Mesothelial cell of epicardium (in vitro differentiated cells): ENCODE data around the gene NOTCH2. TPM values are rescaled to one million over a fixed set of nuclear protein-coding genes. Genes with fewer than 3 reads are reported as not detected.
"Not testable (repeated sequence)": the region's sequence is repeated elsewhere in the genome, so short reads cannot be mapped to it uniquely, and the experiment has no call there.

Experiments
- DNase-seq, 2 experiments: peaks; one replicate each; pipeline ENCODE4 v3.0.0; 2021; ENCODE audit warnings: low spot score in 2 of 2; ENCODE audit not compliant: unreplicated experiment in 2 of 2
- H3K27ac Mint-ChIP-seq: 2 replicates; pipeline ENCODE4 v1.8.0; 2021; ENCODE audit warnings: mixed read lengths
- H3K27me3 Mint-ChIP-seq: 2 replicates; pipeline ENCODE4 v1.8.0; 2021; ENCODE audit warnings: low read depth, mixed read lengths
- H3K36me3 Mint-ChIP-seq: 2 replicates; pipeline ENCODE4 v1.8.0; 2021; ENCODE audit warnings: mixed read lengths
- H3K4me1 Mint-ChIP-seq: 2 replicates; pipeline ENCODE4 v1.8.0; 2021; ENCODE audit warnings: mixed read lengths
- H3K4me3 Mint-ChIP-seq: 2 replicates; pipeline ENCODE4 v1.8.0; 2021; ENCODE audit warnings: mild to moderate bottlenecking, moderate library complexity, mixed read lengths
- H3K9me3 Mint-ChIP-seq: 2 replicates; pipeline ENCODE4 v1.8.0; 2021; ENCODE audit warnings: mixed read lengths
- CTCF ChIP-seq: fragments of 200-600 bp; sonication (generic); IDR thresholded peaks from one replicate; pipeline ENCODE4 v1.5.0; 2021; ENCODE audit warnings: antibody characterized with exemption; ENCODE audit not compliant: unreplicated experiment
- total RNA-seq: library from RNA; stranded (reverse); gene quantifications from 3 replicates; pipeline ENCODE4 v1.2.1, GENCODE V29; 2021

NOTCH2 gene
- total RNA-seq, 1 donor from 2014 or later: 292 TPM

GRCh38 chr1:119986007-119986497 is 83.4 kb downstream of the NOTCH2 start:
- Mint-ChIP-seq H3K27me3 (no peaks in the 10 kb centered on the region), H3K36me3 (peaks cover 26% of the 10 kb centered on the region), H3K27ac (peak overlapping the region; percentile 87), H3K4me3 (no peak overlapping the region), H3K4me1 (peaks cover 46% of the 10 kb centered on the region), H3K9me3 (peaks cover 7% of the 10 kb centered on the region)
- no peak for DNase-seq
- TF ChIP-seq CTCF: no peak

DNA sequence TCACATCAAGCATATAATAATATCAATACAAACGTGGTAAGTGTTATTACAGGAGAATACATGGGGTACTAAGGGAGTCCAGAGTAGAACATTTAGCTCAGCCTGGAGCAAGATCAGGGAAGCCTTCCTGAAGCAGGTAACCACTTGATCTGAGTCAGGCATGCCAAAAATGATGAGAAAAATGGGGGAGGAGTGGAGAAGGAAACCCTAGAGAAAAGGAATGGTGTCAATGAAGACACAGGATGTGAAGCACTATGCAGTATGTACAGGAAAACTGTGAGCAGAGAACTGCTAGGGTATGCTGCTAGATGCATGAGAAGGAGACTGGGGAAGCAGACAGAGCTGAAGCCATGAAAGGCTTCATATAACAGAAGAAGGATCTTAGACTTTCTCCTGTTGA is 84.7 kb downstream of the NOTCH2 start:
- Mint-ChIP-seq H3K36me3 (peaks cover 26% of the 10 kb centered on the region), H3K27ac (peak overlapping the region; percentile 87), H3K27me3 (no peaks in the 10 kb centered on the region), H3K4me3 (no peak overlapping the region), H3K4me1 (peaks cover 46% of the 10 kb centered on the region), H3K9me3 (peaks cover 7% of the 10 kb centered on the region)
- no peak for DNase-seq
- no peak for TF ChIP-seq CTCF

DNA sequence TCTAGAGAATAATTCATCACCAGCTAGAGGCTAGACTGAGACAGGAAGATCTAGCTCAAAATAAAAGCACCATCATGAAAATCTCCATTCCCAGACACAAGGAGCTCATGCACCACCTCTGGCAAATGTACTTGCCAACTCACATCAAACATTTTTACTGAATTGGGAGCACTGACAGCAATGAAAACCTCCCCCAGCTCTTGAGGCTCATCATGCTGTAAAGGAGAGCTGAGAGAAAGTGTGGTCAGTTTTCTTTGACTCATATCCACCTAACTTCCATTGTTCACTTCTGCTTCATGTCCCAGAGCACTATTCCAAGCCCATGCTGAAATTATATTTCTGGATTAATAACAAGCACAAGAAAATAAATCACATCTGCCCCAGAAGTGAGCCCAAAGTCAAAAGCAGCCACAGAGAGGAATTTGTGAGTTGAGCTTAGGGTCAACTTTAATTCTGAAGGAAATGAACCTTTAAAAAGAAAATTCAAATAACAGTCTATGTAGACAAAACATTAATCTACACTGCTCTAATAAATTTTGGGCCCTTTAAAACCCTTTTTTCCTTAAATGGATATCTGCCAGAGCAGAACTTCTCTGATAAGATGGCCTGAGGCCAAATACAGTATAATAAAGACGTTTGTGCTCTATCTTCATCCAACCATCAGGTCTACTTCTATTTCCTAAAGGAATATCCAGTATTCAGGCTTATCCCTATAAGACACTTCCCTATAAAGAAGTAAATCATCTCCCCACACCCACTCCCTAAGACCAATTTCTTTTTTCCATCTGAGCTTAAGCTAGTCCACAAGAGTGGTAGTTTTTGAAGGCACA is 87.3 kb downstream of the NOTCH2 start:
- Mint-ChIP-seq H3K4me1 (peaks cover 53% of the 10 kb centered on the region), H3K4me3 (no peak overlapping the region), H3K27me3 (no peaks in the 10 kb centered on the region), H3K9me3 (no peaks in the 10 kb centered on the region), H3K36me3 (peaks cover 24% of the 10 kb centered on the region), H3K27ac (no peak overlapping the region)
- no peak for TF ChIP-seq CTCF
- no peak for DNase-seq

GRCh38 chr1:119981496-119981895 is 88.0 kb downstream of the NOTCH2 start:
- TF ChIP-seq CTCF: no peak
- Mint-ChIP-seq H3K27ac (no peak overlapping the region), H3K36me3 (peaks cover 17% of the 10 kb centered on the region), H3K9me3 (no peaks in the 10 kb centered on the region), H3K4me3 (no peak overlapping the region), H3K27me3 (no peaks in the 10 kb centered on the region), H3K4me1 (peaks cover 49% of the 10 kb centered on the region)
- DNase-seq: no peak

DNA sequence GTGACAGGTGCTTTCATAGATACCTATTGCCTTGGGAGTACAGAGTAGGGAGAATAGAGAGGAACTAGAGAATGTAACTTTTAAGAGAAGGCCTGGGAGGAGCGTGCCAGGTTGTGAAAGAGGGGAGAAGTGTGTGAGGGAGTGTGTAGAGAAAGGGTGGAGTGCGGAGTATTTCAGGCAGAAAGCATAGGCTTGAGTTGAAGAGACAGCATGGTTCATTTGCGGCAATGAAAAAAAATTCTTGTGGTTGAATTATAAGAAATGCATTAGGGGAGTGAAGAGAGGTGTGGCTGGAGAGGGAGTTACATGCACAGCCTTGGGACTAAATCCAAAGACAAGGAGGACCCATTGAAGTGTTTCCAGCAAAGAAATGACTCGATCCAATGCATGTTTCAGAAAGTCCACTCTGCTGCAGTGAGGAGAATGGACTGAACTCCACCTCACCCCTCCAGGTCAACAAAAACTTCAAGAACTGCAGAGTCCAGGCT is 91.4 kb downstream of the NOTCH2 start:
- no peak for TF ChIP-seq CTCF
- Mint-ChIP-seq H3K36me3 (peaks cover 15% of the 10 kb centered on the region), H3K9me3 (no peaks in the 10 kb centered on the region), H3K27me3 (no peaks in the 10 kb centered on the region), H3K27ac (peak overlapping the region; percentile 37), H3K4me1 (peaks cover 19% of the 10 kb centered on the region), H3K4me3 (no peak overlapping the region)
- DNase-seq: no peak

DNA sequence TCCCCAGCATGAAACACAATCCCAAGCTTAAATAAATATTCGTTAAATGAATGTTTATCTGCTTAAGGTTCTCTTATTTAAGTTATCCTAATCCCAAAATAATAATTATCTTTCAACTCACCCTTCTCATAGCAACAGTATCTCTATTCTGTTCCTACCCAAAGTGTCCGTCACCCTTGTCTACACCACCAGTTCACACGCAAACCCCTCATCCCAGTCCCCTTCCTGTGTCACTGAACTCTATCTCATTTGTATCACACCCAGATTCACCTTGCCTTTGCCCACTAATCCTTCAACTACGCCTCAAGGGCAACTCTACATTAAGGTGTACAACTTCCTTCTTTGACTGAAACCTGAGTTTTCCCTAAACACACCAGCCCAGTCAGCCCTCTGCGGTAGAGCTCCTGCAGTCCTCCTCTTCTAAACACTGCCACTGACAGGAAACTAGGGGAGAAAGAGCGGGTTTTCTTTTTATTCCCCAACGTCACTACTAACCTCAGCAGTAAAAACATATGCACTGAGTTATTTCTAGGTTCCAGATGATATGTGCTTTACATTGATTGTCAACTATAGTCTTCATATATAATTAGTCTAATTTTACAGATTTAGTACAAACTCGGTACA is 92.2 kb downstream of the NOTCH2 start:
- H3K27ac Mint-ChIP-seq: peak overlapping the region; percentile 2
- H3K36me3 Mint-ChIP-seq: peaks cover 15% of the 10 kb centered on the region
- not testable (repeated sequence) for H3K27me3 Mint-ChIP-seq, DNase-seq, H3K9me3 Mint-ChIP-seq, H3K4me3 Mint-ChIP-seq
- H3K4me1 Mint-ChIP-seq: peaks cover 19% of the 10 kb centered on the region

DNA sequence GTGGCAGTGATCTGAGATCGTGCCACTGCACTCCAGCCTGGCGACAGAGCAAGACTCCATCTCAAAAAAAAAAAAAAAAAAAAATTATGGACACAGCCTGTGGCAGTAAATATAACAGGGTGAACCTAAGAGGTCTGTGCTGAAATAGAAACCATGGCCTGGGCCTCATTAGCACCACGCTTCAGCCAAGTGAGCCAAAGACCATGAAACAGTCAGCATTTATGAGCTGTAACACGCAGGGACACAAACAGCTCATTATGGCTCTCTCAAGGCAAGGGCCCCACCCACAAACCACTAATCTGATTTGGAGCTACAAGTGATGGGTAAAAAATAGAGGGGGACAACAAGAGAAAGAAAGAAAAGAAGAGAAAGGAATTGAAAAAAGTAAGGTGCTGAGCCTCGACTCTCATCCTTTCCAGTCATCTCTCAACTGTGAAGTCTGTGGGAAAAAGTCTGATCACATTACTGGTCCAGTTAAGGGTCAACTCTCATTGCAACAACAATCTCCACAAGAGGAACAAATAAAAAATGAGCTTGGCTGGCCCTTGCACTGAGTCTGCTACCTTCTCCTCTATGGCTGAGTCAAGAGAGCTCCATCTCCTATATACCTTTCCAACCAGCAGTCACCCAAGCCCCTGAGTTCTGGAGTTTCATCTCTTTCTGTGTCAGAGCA is 93.7 kb downstream of the NOTCH2 start:
- H3K4me1 Mint-ChIP-seq: peaks cover 19% of the 10 kb centered on the region
- H3K27me3 Mint-ChIP-seq, H3K9me3 Mint-ChIP-seq, H3K27ac Mint-ChIP-seq, DNase-seq, H3K4me3 Mint-ChIP-seq: not testable (repeated sequence)
- peaks cover 25% of the 10 kb centered on the region for H3K36me3 Mint-ChIP-seq
